ENCODE measurements around the gene TYSND1.

TYSND1 gene

DNA sequence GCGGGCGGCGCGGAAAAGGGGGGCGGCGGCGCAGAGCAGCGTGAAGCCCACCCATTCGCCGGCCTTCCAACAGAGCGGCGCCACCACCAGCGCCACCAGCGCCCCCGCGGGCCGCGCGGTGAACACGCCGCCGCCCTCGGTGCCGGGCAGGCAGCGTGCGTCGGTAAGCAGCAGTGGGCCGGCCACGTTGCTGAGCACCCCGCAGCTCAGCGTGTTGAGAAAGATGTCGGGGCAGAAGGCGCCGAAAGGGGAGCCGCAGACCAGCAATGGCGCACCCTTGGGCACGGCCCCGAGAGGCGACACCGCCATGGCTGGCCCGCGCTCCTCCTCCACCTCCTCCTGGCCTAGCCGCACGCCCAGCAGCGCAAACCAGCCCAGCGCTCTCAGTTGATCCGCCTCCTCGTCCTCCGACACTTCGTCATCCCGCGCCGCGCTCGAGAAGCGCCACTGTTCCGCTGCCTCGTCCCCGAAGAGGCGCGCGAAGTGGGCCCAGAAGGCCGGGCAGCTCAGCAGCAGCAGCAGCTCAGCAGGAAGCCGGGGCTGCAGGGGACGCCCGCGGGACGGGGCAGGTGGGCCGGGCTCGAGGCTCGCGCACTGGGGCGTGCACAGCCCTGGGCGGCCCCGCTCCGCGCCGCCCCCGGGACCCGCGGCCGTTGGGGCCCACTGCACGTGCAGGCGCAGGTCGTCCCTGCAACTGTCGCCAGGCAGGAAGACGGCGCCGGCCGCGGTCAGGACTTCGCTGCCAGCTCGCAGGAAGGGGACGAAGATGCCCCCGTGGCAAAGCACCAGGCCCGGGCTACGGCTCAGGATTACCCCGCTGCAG, 623 bp downstream of the TYSND1 start:
- Histone ChIP-seq H3K9ac (peak overlapping the region; percentile 97), H3K36me3 (ENCODE audit: insufficient read depth) (0 out of 2 replicates have a peak, but pooled peaks cover 4% of the 10 kb centered on the region), H2AFZ (ENCODE audit: low read depth) (peak overlapping the region; percentile 91), H3K27ac (peak overlapping the region; percentile 90), H3K4me1 (ENCODE audit: low read depth, poor library complexity, severe bottlenecking) (peaks cover 16% of the 10 kb centered on the region), H4K20me1 (ENCODE audit: insufficient read depth) (no peaks in the 10 kb centered on the region), H3K27me3 (ENCODE audit: insufficient read depth, low read depth) (no peaks in the 10 kb centered on the region), H3K4me3 (IDR thresholded peaks at IDR 0.05; ENCODE audit: insufficient read depth, low read depth, low read length) (no peak overlapping the region), H3K4me2 (peak overlapping the region; percentile 94), H3K79me2 (ENCODE audit: insufficient read depth, low read depth) (no peaks in the 10 kb centered on the region)
- peak; percentile 6; the same call in 1 of the 2 replicates for TF ChIP-seq CTCF (conservative IDR thresholded peaks at IDR 0.05; ENCODE audit: low read depth, low read length)

DNA sequence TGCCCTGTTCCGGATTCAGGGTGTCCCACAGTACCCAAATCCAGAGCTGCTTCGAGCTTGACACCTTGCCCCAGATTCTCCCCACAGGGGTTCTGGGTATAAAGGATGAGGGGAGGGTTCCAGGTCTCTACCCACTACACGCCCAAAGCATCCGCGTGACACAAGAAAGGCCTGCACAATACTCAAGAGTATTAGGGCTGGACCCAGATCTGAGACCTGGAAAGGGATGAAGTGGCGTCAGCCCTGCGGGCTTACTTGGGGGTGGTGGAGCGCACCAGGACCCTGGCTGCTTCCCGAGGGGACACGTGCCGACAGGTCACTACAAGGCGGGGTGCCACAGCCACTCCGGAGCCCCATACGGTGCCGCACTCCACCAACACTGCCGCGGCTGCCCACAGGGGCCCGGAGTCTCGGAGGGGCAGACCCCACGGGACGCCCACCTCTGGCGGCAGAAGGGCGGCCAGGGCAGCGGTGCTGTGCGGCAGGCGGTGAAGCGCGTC, 1.3 kb downstream of the TYSND1 start:
- Histone ChIP-seq H2AFZ (ENCODE audit: low read depth) (peak overlapping the region; percentile 91), H3K27me3 (ENCODE audit: insufficient read depth, low read depth) (no peaks in the 10 kb centered on the region), H3K4me1 (ENCODE audit: low read depth, poor library complexity, severe bottlenecking) (peaks cover 16% of the 10 kb centered on the region), H3K4me2 (peak overlapping the region; percentile 94), H3K27ac (peak overlapping the region; percentile 90), H3K4me3 (IDR thresholded peaks at IDR 0.05; ENCODE audit: insufficient read depth, low read depth, low read length) (no peak overlapping the region), H3K79me2 (ENCODE audit: insufficient read depth, low read depth) (no peaks in the 10 kb centered on the region), H4K20me1 (ENCODE audit: insufficient read depth) (no peaks in the 10 kb centered on the region), H3K9ac (peak overlapping the region; percentile 97), H3K36me3 (ENCODE audit: insufficient read depth) (0 out of 2 replicates have a peak, but pooled peaks cover 4% of the 10 kb centered on the region)
- TF ChIP-seq CTCF (conservative IDR thresholded peaks at IDR 0.05; ENCODE audit: low read depth, low read length), result peak; percentile 42; the same call in 1 of the 2 replicates

GRCh38 chr10:70144372-70145110, 2.0 kb downstream of the TYSND1 start:
- Histone ChIP-seq H4K20me1 (ENCODE audit: insufficient read depth) (no peaks in the 10 kb centered on the region), H3K79me2 (ENCODE audit: insufficient read depth, low read depth) (no peaks in the 10 kb centered on the region), H3K4me1 (ENCODE audit: low read depth, poor library complexity, severe bottlenecking) (peaks cover 16% of the 10 kb centered on the region), H3K9ac (peak overlapping the region; percentile 97; the same call in 1 of the 2 replicates), H3K27ac (no peak overlapping the region), H3K36me3 (ENCODE audit: insufficient read depth) (no peaks in the 10 kb centered on the region), H3K4me2 (peak overlapping the region; percentile 94), H3K4me3 (IDR thresholded peaks at IDR 0.05; ENCODE audit: insufficient read depth, low read depth, low read length) (no peak overlapping the region), H2AFZ (ENCODE audit: low read depth) (peak overlapping the region; percentile 91; the same call in 1 of the 2 replicates), H3K27me3 (ENCODE audit: insufficient read depth, low read depth) (no peaks in the 10 kb centered on the region)
- no peak for TF ChIP-seq CTCF (conservative IDR thresholded peaks at IDR 0.05; ENCODE audit: low read depth, low read length)

DNA sequence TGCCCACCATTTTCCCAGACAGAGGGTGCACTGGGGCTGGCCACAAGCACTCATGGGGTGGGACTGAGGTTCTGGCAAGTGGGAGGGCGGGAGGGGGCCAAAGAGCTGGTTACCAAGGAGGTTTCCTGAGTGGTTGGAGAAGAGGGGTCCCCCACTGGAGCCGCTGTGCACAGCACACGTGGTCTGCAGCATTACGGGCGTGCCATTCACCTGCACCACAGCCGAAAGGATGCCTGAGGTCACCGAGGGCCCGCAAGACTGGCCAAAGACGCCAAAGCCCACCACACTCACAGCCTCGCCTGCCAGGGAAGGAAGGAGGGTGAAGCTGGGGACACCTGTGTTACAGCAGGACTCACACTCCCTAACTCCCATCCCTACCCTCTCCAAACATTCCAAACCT, 3.9 kb downstream of the TYSND1 start:
- TF ChIP-seq CTCF (conservative IDR thresholded peaks at IDR 0.05; ENCODE audit: low read depth, low read length), result no peak
- H3K9ac ChIP-seq, result no peak overlapping the region
- H3K4me1 ChIP-seq (ENCODE audit: low read depth, poor library complexity, severe bottlenecking), result peaks cover 15% of the 10 kb centered on the region
- no peak overlapping the region for H3K4me3 ChIP-seq (IDR thresholded peaks at IDR 0.05; ENCODE audit: insufficient read depth, low read depth, low read length)
- H2AFZ ChIP-seq (ENCODE audit: low read depth), result no peak overlapping the region
- H4K20me1 ChIP-seq (ENCODE audit: insufficient read depth), result no peaks in the 10 kb centered on the region
- no peak overlapping the region for H3K27ac ChIP-seq
- no peaks in the 10 kb centered on the region for H3K79me2 ChIP-seq (ENCODE audit: insufficient read depth, low read depth)
- no peaks in the 10 kb centered on the region for H3K27me3 ChIP-seq (ENCODE audit: insufficient read depth, low read depth)
- no peak overlapping the region for H3K4me2 ChIP-seq
- no peaks in the 10 kb centered on the region for H3K36me3 ChIP-seq (ENCODE audit: insufficient read depth)
